HepG2 (cell line): Measurements from ENCODE around the gene CRYBB2. TPM values are rescaled to one million over a fixed set of nuclear protein-coding genes. Genes with fewer than 3 reads are reported as not detected.

ENCODE experiments used
- ATAC-seq: fragments of 200-7000 bp; cut with Tn5 transposase; 3 replicates; pipeline ENCODE4 v1.9.1; 2020; ENCODE audit warnings: mild to moderate bottlenecking, moderate library complexity
- BruUV-seq: library from RNA; stranded (reverse); fragments of 400-500 nt; replicated peaks from 2 replicates; lab custom pipeline; 2021; lab: Mats Ljungman, UMichigan
- CTCF ChIA-PET: fragments of 300-600 bp; formaldehyde crosslinking; extraction: SDS; loops from one replicate; lab custom pipeline; 2021; ENCODE audit warnings: low total read pairs, inconsistent platforms, low intra/inter-chr PET ratio; lab: Yijun Ruan, JAX
- POLR2A ChIA-PET: fragments of 350-600 bp; sonication (Branson Sonifier 250); formaldehyde crosslinking; loops from one replicate; lab custom pipeline; 2020; ENCODE audit warnings: antibody characterized with exemption, inconsistent platforms; lab: Yijun Ruan, JAX
- DNase-seq: peaks from one replicate; pipeline ENCODE4 v3.0.0-alpha.2; 2015; ENCODE audit warnings: low spot score
- FAIRE-seq: peaks from 3 replicates; lab custom pipeline; 2011; peaks lifted over from hg19 to GRCh38; lab: Jason Lieb, UNC
- H2AFZ ChIP-seq: one replicate; pipeline ENCODE4 v1.6.1; 2011; ENCODE audit warnings: low read length, inconsistent platforms
- H3K27ac ChIP-seq: fragments of 300-600 bp; 3 replicates; pipeline ENCODE4 v1.8.0; 2011; ENCODE audit warnings: mixed run types, mild to moderate bottlenecking, mixed read lengths, low read length, inconsistent platforms; ENCODE audit not compliant: insufficient read depth; ENCODE audit errors: extremely low read length
- H3K27me3 ChIP-seq, 2 experiments: fragments of 200-600 bp in 1 of 2; 2 replicates in 1 of 2; 3 replicates in 1 of 2; pipeline versions ENCODE4 v1.6.0 to v1.8.0; 2011; ENCODE audit warnings: low read length in 2 of 2, mild to moderate bottlenecking in 2 of 2, moderate library complexity in 2 of 2, inconsistent platforms in 1 of 2; ENCODE audit not compliant: insufficient read depth in 2 of 2, control insufficient read depth in 1 of 2
- H3K36me3 ChIP-seq, 2 experiments: fragments of 200-600 bp in 1 of 2; replicated peaks in 1 of 2; 2 replicates in 1 of 2; 3 replicates in 1 of 2; pipeline versions ENCODE4 v1.5.1 to v1.8.0; 2011; ENCODE audit warnings: low read length in 2 of 2, inconsistent platforms in 1 of 2; ENCODE audit not compliant: insufficient read depth in 2 of 2, control insufficient read depth in 1 of 2
- H3K4me1 ChIP-seq: 2 replicates; pipeline ENCODE4 v1.5.1; 2012; ENCODE audit warnings: low read length, inconsistent platforms; ENCODE audit not compliant: insufficient read depth
- H3K4me2 ChIP-seq: 2 replicates; pipeline ENCODE4 v1.6.0; 2011; ENCODE audit warnings: low read depth, low read length, inconsistent platforms
- H3K4me3 ChIP-seq, 3 experiments: fragments of 200-600 bp in 1 of 3; sonication (generic), shearing (Covaris generic) in 1 of 3; replicated peaks in 1 of 3; 2 replicates each; pipeline ENCODE4 v1.5.1; 2011 to 2016; ENCODE audit warnings: low read length in 3 of 3, inconsistent platforms in 2 of 3, low read depth in 2 of 3, mild to moderate bottlenecking in 2 of 3, control low read depth in 1 of 3, mixed read lengths in 1 of 3; ENCODE audit not compliant: insufficient read depth in 1 of 3
- H3K79me2 ChIP-seq: one replicate; pipeline ENCODE4 v1.6.1; 2011; ENCODE audit warnings: low read length, inconsistent platforms; ENCODE audit not compliant: insufficient read depth
- H3K9ac ChIP-seq: 2 replicates; pipeline ENCODE4 v1.6.0; 2011; ENCODE audit warnings: mild to moderate bottlenecking, low read depth, low read length, inconsistent platforms; ENCODE audit not compliant: insufficient read depth
- H3K9me3 ChIP-seq: 2 replicates; pipeline ENCODE4 v1.5.1; 2012; ENCODE audit warnings: mild to moderate bottlenecking, low read length
- H4K20me1 ChIP-seq: 2 replicates; pipeline ENCODE4 v1.6.0; 2011; ENCODE audit warnings: inconsistent platforms, mild to moderate bottlenecking, low read length, moderate library complexity; ENCODE audit not compliant: insufficient read depth
- IKZF5 ChIP-seq: IDR thresholded peaks from 2 replicates; pipeline ENCODE4 v1.6.1; 2018; ENCODE audit warnings: missing genetic modification reagents, mild to moderate bottlenecking, missing compliant biosample characterization
- NFYC ChIP-seq: IDR thresholded peaks from 2 replicates; pipeline ENCODE4 v1.6.1; 2016; ENCODE audit warnings: missing genetic modification reagents, missing compliant biosample characterization
- RARA ChIP-seq: IDR thresholded peaks from 2 replicates; pipeline ENCODE4 v1.6.1; 2016; ENCODE audit warnings: missing genetic modification reagents, missing compliant biosample characterization
- ZNF101 ChIP-seq: sonication (generic); formaldehyde crosslinking; IDR thresholded peaks from 2 replicates; pipeline ENCODE4 v1.4.0; 2020; ENCODE audit warnings: mild to moderate bottlenecking, low read depth, missing genetic modification reagents, borderline replicate concordance
- ZNF142 ChIP-seq: sonication (generic); formaldehyde crosslinking; IDR thresholded peaks from 2 replicates; pipeline ENCODE4 v1.4.0; 2020; ENCODE audit warnings: missing genetic modification reagents
- ZNF501 ChIP-seq: sonication (generic); formaldehyde crosslinking; IDR thresholded peaks from 2 replicates; pipeline ENCODE4 v1.5.1; 2020; ENCODE audit warnings: mild to moderate bottlenecking, moderate library complexity, missing genetic modification reagents
- ZNF713 ChIP-seq: sonication (generic); formaldehyde crosslinking; IDR thresholded peaks from 2 replicates; pipeline ENCODE4 v1.4.0; 2020; ENCODE audit warnings: mild to moderate bottlenecking, missing genetic modification reagents
- ZSCAN22 ChIP-seq: sonication (generic); formaldehyde crosslinking; IDR thresholded peaks from 2 replicates; pipeline ENCODE4 v1.4.0; 2020; ENCODE audit warnings: mild to moderate bottlenecking, missing genetic modification reagents
- WGBS: methylation state at CpG from one replicate; pipeline ENCODE4 v1.1.6; 2017; ENCODE audit warnings: low lambda C conversion rate; 5-methylcytosine and 5-hydroxymethylcytosine counted together
- in situ Hi-C: cut with HindIII; loops from 2 replicates; pipeline ENCODE4 v1.10.0; 2017; ENCODE audit warnings: low pct_unique_long_range_greater_than_20kb; ENCODE audit not compliant: extremely low pct_ligation_motif_present
- intact Hi-C: fragments of 100-400 bp; cut with micrococcal nuclease; formaldehyde crosslinking; loops from one replicate; pipeline ENCODE4 v1.10.0; 2022; ENCODE audit not compliant: unreplicated experiment
- polyA plus RNA-seq, 8 experiments: library from polyadenylated mRNA; depleted of rRNA in 3 of 8; stranded (reverse) in 7 of 8; unstranded in 1 of 8; fragments of >200 nt; fragmentation: Illumina TruSeq in 4 of 8; extraction: Trizol in 4 of 8; gene quantifications; 2 replicates each; pipeline versions ENCODE4 v1.2.1 to v1.2.3, GENCODE V29; 2011 to 2016; ENCODE audit warnings: low read depth in 4 of 8, missing spikeins in 1 of 8, mixed read lengths in 1 of 8; ENCODE audit not compliant: insufficient read depth in 1 of 8
- total RNA-seq, 5 experiments: library from RNA; depleted of rRNA; stranded (reverse); fragments of >200 nt; fragmentation: Illumina TruSeq; extraction: Trizol; gene quantifications; 2 replicates each; pipeline ENCODE4 v1.2.3, GENCODE V29; 2016; ENCODE audit warnings: low read depth in 1 of 5

Gene CRYBB2
- total and polyA plus RNA-seq, 2 of the 13 experiments (the other 11 are each of a cell fraction or from before 2014, with no cell fraction given): 0.11 to 0.18 TPM

- H3K36me3 ChIP-seq: peaks cover 14 to 26% of the 10 kb centered on the region in 2 experiments; a peak in 4 of 5 replicates
- POLR2A ChIA-PET: no interaction called here
- no peaks in the 10 kb centered on the region for H3K4me1 ChIP-seq
- H2AFZ ChIP-seq: no peak overlapping the region
- H3K79me2 ChIP-seq: no peaks in the 10 kb centered on the region
- no peak overlapping the region for H3K9ac ChIP-seq
- ATAC-seq (no peak), DNase-seq (no peak), FAIRE-seq (no peak)
- CTCF ChIA-PET: no interaction called here
- intact Hi-C loops (no loop called here), in situ Hi-C loops (loop anchor here (25.0 kb wide), 1 partner anchor 259 kb away; the partner anchor contains the start of gene LHFPL7)
- no peak for TF ChIP-seq NFYC
- no peak for TF ChIP-seq ZSCAN22 (CRISPR knock-in tag)
- TF ChIP-seq ZNF713 (CRISPR knock-in tag): no peak
- no peak for TF ChIP-seq ZNF101
- no peak for TF ChIP-seq ZNF142 (CRISPR knock-in tag)
- TF ChIP-seq RARA (CRISPR knock-in tag): no peak
- TF ChIP-seq IKZF5: no peak
- TF ChIP-seq ZNF501 (CRISPR knock-in tag): no peak
- BruUV-seq: no TSS peak
- H3K27me3 ChIP-seq: no peaks in the 10 kb centered on the region
- no peaks in the 10 kb centered on the region for H3K9me3 ChIP-seq
- no peak overlapping the region for H3K27ac ChIP-seq
- H3K4me2 ChIP-seq: no peak overlapping the region
- H3K4me3 ChIP-seq: no peak overlapping the region
- no peaks in the 10 kb centered on the region; the same call in 1 of the 2 replicates for H4K20me1 ChIP-seq
- 99% methylated on average over 5 of the region's 5 CpGs for WGBS
Observed at GRCh38 chr22:25196326-25196725, 23.1 kb upstream of the CRYBB2 start.
